ENCODE data around the gene SLIT3. TPM values are rescaled to one million over a fixed set of nuclear protein-coding genes. Genes with fewer than 3 reads are reported as not detected.

SLIT3 gene
- total RNA-seq, 4 donors from 2014 or later, result 0.97 to 6.1 (median 3.4) TPM

DNA sequence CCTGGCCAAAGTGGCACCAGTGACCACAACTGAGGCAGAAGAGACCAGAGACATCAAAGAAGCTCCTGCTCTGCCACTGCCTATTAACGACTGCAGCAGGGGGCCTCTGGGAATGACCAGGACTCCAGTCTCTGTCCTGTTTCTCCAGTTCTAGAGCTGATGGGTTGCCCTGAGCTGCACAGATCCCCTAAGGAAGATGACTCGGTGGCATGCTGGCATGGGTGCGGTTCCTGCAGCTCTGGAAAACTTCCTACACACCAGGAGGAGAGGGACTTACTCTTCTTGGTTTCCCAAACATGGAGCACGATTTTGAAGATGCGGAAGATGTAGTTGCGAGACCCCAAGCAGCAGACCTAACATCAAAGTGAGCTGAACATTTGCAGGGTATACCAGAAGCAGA lies 2.7 kb downstream of the SLIT3 start:
- no peaks in the 10 kb centered on the region for H3K36me3 ChIP-seq
- DNase-seq (no peak), ATAC-seq (no peak)
- H3K27ac ChIP-seq, result no peak overlapping the region
- H3K4me3 ChIP-seq, result no peak overlapping the region
- in situ Hi-C loops (cut with MboI; ENCODE audit: low sequenced_read_pairs in 4 of 4) (loop anchor here in 1 of 4 donors (25.0 kb wide), 1 partner anchor 611 kb away; no protein-coding TSS in a partner anchor), intact Hi-C loops (cut with DNase I; ENCODE audit: low total_unique reads) (no loop called here)
- H3K27me3 ChIP-seq, result peaks cover 0 to 4% (median 4%) of the 10 kb centered on the region in 3 donors
- no peak for TF ChIP-seq CTCF (IDR thresholded peaks at IDR 0.05 in 4 of 5, conservative IDR thresholded peaks at IDR 0.05 in 1 of 5)
- no peak for TF ChIP-seq POLR2A (IDR thresholded peaks at IDR 0.05)
- no peaks in the 10 kb centered on the region for H3K9me3 ChIP-seq
- peaks cover 0 to 6% of the 10 kb centered on the region in 2 donors for H3K4me1 ChIP-seq

DNA sequence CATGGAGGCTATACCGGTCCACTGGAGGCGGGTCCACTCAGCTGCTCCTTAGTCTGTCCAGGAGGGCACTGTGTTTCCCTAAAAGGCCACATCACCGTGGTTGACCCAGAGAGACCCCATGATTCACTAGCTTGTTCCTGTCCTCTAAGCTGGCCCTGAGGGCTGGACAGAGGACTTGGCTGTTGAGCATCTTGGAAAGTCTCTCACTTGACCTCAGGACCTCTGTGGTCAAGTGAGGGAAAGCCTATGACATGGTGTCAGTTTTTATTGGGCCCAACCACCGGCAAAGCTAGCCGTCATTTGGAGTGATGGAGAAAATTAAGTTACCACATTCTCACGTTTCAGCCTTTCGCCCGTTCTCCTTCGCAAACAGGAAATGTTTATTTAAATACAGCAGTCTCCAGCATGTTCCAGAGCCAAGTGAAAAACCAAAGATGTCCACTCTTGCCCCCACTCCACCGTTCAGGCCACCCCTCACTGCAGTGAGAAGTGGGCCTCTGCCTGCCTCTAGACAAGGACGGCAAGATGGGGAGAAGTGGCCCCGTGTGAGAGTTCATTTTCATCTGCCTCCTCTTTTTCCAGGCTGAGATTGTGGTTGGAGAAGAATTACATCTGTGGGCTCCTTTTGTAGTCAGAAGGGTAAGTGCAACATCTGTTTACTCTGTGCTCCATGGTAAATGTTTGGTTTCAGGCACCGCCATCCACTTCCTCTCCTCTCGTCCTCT lies 4.4 kb downstream of the SLIT3 start:
- TF ChIP-seq CTCF (IDR thresholded peaks at IDR 0.05 in 4 of 5, conservative IDR thresholded peaks at IDR 0.05 in 1 of 5), result no peak
- no peak for TF ChIP-seq POLR2A (IDR thresholded peaks at IDR 0.05)
- H3K9me3 ChIP-seq, result no peaks in the 10 kb centered on the region
- H3K27me3 ChIP-seq, result peaks cover 0 to 4% (median 0%) of the 10 kb centered on the region in 3 donors
- DNase-seq, result peak; percentile 3 to 62
- H3K4me3 ChIP-seq, result no peak overlapping the region
- intact Hi-C loops (cut with DNase I; ENCODE audit: low total_unique reads) (no loop called here), in situ Hi-C loops (cut with MboI; ENCODE audit: low sequenced_read_pairs in 4 of 4) (loop anchor here in 1 of 4 donors (25.0 kb wide), 1 partner anchor 609 kb away; no protein-coding TSS in a partner anchor)
- peak; percentile 31 to 74 for ATAC-seq
- peaks cover 0 to 6% of the 10 kb centered on the region in 2 donors for H3K4me1 ChIP-seq
- H3K27ac ChIP-seq, result peak overlapping the region; percentile 2 to 58 (median 40)
- H3K36me3 ChIP-seq, result no peaks in the 10 kb centered on the region

- Histone ChIP-seq H3K27ac (no peak overlapping the region), H3K27me3 (no peaks in the 10 kb centered on the region), H3K4me3 (no peak overlapping the region), H3K4me1 (peaks cover 0 to 2% of the 10 kb centered on the region in 2 donors), H3K36me3 (no peaks in the 10 kb centered on the region), H3K9me3 (no peaks in the 10 kb centered on the region)
- in situ Hi-C loops (cut with MboI; ENCODE audit: low sequenced_read_pairs in 4 of 4), result loop anchor here in 1 of 4 donors (25.0 kb wide), 1 partner anchor 608 kb away; no protein-coding TSS in a partner anchor
- DNase-seq (no peak), ATAC-seq (no peak)
- intact Hi-C loops (cut with DNase I; ENCODE audit: low total_unique reads), result no loop called here
- no peak for TF ChIP-seq CTCF (IDR thresholded peaks at IDR 0.05 in 4 of 5, conservative IDR thresholded peaks at IDR 0.05 in 1 of 5)
- no peak for TF ChIP-seq POLR2A (IDR thresholded peaks at IDR 0.05)
Observed at GRCh38 chr5:169295306-169295705, 5.6 kb downstream of the SLIT3 start.

GRCh38 chr5:169294621-169295020 lies 6.3 kb downstream of the SLIT3 start:
- Histone ChIP-seq H3K27me3 (no peaks in the 10 kb centered on the region), H3K36me3 (no peaks in the 10 kb centered on the region), H3K27ac (no peak overlapping the region), H3K9me3 (no peaks in the 10 kb centered on the region), H3K4me3 (no peak overlapping the region), H3K4me1 (peaks cover 0 to 2% of the 10 kb centered on the region in 2 donors)
- in situ Hi-C loops (cut with MboI; ENCODE audit: low sequenced_read_pairs in 4 of 4) (loop anchor here in 1 of 4 donors (25.0 kb wide), 1 partner anchor 607 kb away; no protein-coding TSS in a partner anchor), intact Hi-C loops (cut with DNase I; ENCODE audit: low total_unique reads) (no loop called here)
- DNase-seq (no peak), ATAC-seq (no peak)
- no peak for TF ChIP-seq CTCF (IDR thresholded peaks at IDR 0.05 in 4 of 5, conservative IDR thresholded peaks at IDR 0.05 in 1 of 5)

All from gastrocnemius medialis (tissue), 4 donors.